Measurements from ENCODE around the gene CEP164.

Gene CEP164

GRCh38 chr11:117418737-117419481 is 91.3 kb downstream of the CEP164 start:
- in situ Hi-C loops (cut with HindIII; ENCODE audit: low sequenced_read_pairs) = no loop called here

- in situ Hi-C loops (cut with HindIII; ENCODE audit: low sequenced_read_pairs) = loop anchor here (10.0 kb wide), 3 partner anchors 165 to 625 kb away; no protein-coding TSS in a partner anchor
Observed at GRCh38 chr11:117419482-117420142, 92.0 kb downstream of the CEP164 start.

- in situ Hi-C loops (cut with HindIII; ENCODE audit: low sequenced_read_pairs) = loop anchor here (10.0 kb wide), 3 partner anchors 165 to 625 kb away; no protein-coding TSS in a partner anchor
Observed at GRCh38 chr11:117420143-117420485, 92.5 kb downstream of the CEP164 start.

- in situ Hi-C loops (cut with HindIII; ENCODE audit: low sequenced_read_pairs) = loop anchor here (10.0 kb wide), 3 partner anchors 164 to 624 kb away; no protein-coding TSS in a partner anchor
Observed at GRCh38 chr11:117420598-117420997, 92.9 kb downstream of the CEP164 start.

GRCh38 chr11:117421041-117421440 is 93.4 kb downstream of the CEP164 start:
- in situ Hi-C loops (cut with HindIII; ENCODE audit: low sequenced_read_pairs) = loop anchor here (10.0 kb wide), 3 partner anchors 164 to 624 kb away; no protein-coding TSS in a partner anchor

GRCh38 chr11:117421476-117421875 is 93.8 kb downstream of the CEP164 start:
- in situ Hi-C loops (cut with HindIII; ENCODE audit: low sequenced_read_pairs) = loop anchor here (10.0 kb wide), 3 partner anchors 163 to 623 kb away; no protein-coding TSS in a partner anchor

- in situ Hi-C loops (cut with HindIII; ENCODE audit: low sequenced_read_pairs) = loop anchor here (10.0 kb wide), 3 partner anchors 162 to 622 kb away; no protein-coding TSS in a partner anchor
Observed at GRCh38 chr11:117423046-117423575, 95.5 kb downstream of the CEP164 start.

- in situ Hi-C loops (cut with HindIII; ENCODE audit: low sequenced_read_pairs) = loop anchor here (10.0 kb wide), 3 partner anchors 160 to 620 kb away; no protein-coding TSS in a partner anchor
Observed at GRCh38 chr11:117424781-117425180, 97.1 kb downstream of the CEP164 start.

- in situ Hi-C loops (cut with HindIII; ENCODE audit: low sequenced_read_pairs) = loop anchor here (10.0 kb wide), 3 partner anchors 159 to 619 kb away; no protein-coding TSS in a partner anchor
Observed at GRCh38 chr11:117425679-117426296, 98.1 kb downstream of the CEP164 start.

GRCh38 chr11:117426297-117426685 is 98.6 kb downstream of the CEP164 start:
- in situ Hi-C loops (cut with HindIII; ENCODE audit: low sequenced_read_pairs) = loop anchor here (10.0 kb wide), 3 partner anchors 159 to 619 kb away; no protein-coding TSS in a partner anchor

- in situ Hi-C loops (cut with HindIII; ENCODE audit: low sequenced_read_pairs) = loop anchor here (10.0 kb wide), 3 partner anchors 158 to 618 kb away; no protein-coding TSS in a partner anchor
Observed at GRCh38 chr11:117426941-117427340, 99.3 kb downstream of the CEP164 start.

GRCh38 chr11:117427356-117427874 is 99.8 kb downstream of the CEP164 start:
- in situ Hi-C loops (cut with HindIII; ENCODE audit: low sequenced_read_pairs) = loop anchor here (10.0 kb wide), 3 partner anchors 157 to 617 kb away; no protein-coding TSS in a partner anchor

GRCh38 chr11:117428186-117428855 is 100.7 kb downstream of the CEP164 start:
- in situ Hi-C loops (cut with HindIII; ENCODE audit: low sequenced_read_pairs) = loop anchor here (10.0 kb wide), 3 partner anchors 156 to 616 kb away; no protein-coding TSS in a partner anchor

GRCh38 chr11:117428856-117429229 is 101.2 kb downstream of the CEP164 start:
- in situ Hi-C loops (cut with HindIII; ENCODE audit: low sequenced_read_pairs) = loop anchor here (10.0 kb wide), 3 partner anchors 156 to 616 kb away; no protein-coding TSS in a partner anchor

GRCh38 chr11:117430293-117430955 is 102.8 kb downstream of the CEP164 start:
- in situ Hi-C loops (cut with HindIII; ENCODE audit: low sequenced_read_pairs) = no loop called here

- in situ Hi-C loops (cut with HindIII; ENCODE audit: low sequenced_read_pairs) = no loop called here
Observed at GRCh38 chr11:117431436-117431835, 103.8 kb downstream of the CEP164 start.

GRCh38 chr11:117433717-117434116 is 106.1 kb downstream of the CEP164 start:
- in situ Hi-C loops (cut with HindIII; ENCODE audit: low sequenced_read_pairs) = no loop called here

- in situ Hi-C loops (cut with HindIII; ENCODE audit: low sequenced_read_pairs) = no loop called here
Observed at GRCh38 chr11:117434481-117434880, 106.8 kb downstream of the CEP164 start.

- in situ Hi-C loops (cut with HindIII; ENCODE audit: low sequenced_read_pairs) = no loop called here
Observed at GRCh38 chr11:117435326-117435725, 107.7 kb downstream of the CEP164 start.
